Measurements from ENCODE around the gene TAPT1. TPM values are rescaled to one million over a fixed set of nuclear protein-coding genes. Genes with fewer than 3 reads are reported as not detected.

Gene TAPT1
- polyA plus RNA-seq, 1 donor from 2014 or later, result 34.2 TPM

DNA sequence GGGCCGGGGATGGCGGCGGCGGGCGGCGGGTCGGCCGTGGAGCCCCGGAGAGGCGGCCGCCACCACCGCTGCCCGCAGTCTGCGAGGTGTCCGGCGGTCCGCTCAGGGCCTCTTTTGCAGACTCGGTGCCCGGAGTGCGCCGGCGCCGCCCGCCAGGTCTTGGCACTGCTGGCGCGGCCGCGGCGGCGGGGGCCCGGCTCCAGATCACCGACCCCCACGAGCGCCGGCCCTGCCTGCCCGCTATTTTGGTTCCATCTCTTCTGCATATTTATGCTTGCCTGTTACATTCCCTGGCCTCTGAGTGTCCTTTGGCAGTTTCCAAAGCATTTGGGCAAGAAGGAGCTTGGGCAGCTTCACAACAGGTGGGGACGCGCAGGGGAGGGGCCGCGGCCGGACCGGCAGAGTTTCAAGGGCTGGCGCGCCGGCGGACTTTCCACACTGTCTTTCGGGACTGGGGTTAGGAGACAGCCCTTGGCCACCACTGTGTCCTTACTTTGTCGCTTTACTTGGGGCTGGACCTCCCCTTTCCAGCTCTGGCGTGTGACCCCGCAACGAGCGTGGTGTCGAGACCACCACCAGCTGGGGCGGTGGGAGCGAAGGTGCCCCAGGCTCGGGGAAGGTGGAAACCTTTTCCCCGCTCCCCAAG is 668 bp upstream of the TAPT1 start:
- no peaks in the 10 kb centered on the region for H3K36me3 ChIP-seq (ENCODE audit: insufficient read depth, low read length)
- H3K4me2 ChIP-seq (ENCODE audit: low read length), result peak overlapping the region; percentile 85
- no peaks in the 10 kb centered on the region for H3K9me2 ChIP-seq (ENCODE audit: insufficient read depth, low read length)
- no peaks in the 10 kb centered on the region for H3K9me3 ChIP-seq (ENCODE audit: low read length)
- H3K9ac ChIP-seq (ENCODE audit: low read length), result peak overlapping the region; percentile 73
- TF ChIP-seq, protein P1, sequence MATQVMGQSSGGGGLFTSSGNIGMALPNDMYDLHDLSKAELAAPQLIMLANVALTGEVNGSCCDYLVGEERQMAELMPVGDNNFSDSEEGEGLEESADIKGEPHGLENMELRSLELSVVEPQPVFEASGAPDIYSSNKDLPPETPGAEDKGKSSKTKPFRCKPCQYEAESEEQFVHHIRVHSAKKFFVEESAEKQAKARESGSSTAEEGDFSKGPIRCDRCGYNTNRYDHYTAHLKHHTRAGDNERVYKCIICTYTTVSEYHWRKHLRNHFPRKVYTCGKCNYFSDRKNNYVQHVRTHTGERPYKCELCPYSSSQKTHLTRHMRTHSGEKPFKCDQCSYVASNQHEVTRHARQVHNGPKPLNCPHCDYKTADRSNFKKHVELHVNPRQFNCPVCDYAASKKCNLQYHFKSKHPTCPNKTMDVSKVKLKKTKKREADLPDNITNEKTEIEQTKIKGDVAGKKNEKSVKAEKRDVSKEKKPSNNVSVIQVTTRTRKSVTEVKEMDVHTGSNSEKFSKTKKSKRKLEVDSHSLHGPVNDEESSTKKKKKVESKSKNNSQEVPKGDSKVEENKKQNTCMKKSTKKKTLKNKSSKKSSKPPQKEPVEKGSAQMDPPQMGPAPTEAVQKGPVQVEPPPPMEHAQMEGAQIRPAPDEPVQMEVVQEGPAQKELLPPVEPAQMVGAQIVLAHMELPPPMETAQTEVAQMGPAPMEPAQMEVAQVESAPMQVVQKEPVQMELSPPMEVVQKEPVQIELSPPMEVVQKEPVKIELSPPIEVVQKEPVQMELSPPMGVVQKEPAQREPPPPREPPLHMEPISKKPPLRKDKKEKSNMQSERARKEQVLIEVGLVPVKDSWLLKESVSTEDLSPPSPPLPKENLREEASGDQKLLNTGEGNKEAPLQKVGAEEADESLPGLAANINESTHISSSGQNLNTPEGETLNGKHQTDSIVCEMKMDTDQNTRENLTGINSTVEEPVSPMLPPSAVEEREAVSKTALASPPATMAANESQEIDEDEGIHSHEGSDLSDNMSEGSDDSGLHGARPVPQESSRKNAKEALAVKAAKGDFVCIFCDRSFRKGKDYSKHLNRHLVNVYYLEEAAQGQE (IDR thresholded peaks at IDR 0.05; ENCODE audit: borderline replicate concordance), result no peak
- no peak for TF ChIP-seq MXI1 (conservative IDR thresholded peaks at IDR 0.05; ENCODE audit: poor library complexity, severe bottlenecking)
- no peak for TF ChIP-seq RAD21 (conservative IDR thresholded peaks at IDR 0.05)
- TF ChIP-seq EZH2 (IDR thresholded peaks at IDR 0.05; ENCODE audit: borderline replicate concordance, insufficient read depth, low read length, poor library complexity, severe bottlenecking), result no peak
- no peak for TF ChIP-seq SMC3 (conservative IDR thresholded peaks at IDR 0.05; ENCODE audit: poor library complexity)
- TF ChIP-seq EP300 (conservative IDR thresholded peaks at IDR 0.05; ENCODE audit: poor library complexity, severe bottlenecking), result no peak
- TF ChIP-seq POLR2AphosphoS5 (IDR thresholded peaks at IDR 0.05), result no peak
- TF ChIP-seq, protein P2, sequence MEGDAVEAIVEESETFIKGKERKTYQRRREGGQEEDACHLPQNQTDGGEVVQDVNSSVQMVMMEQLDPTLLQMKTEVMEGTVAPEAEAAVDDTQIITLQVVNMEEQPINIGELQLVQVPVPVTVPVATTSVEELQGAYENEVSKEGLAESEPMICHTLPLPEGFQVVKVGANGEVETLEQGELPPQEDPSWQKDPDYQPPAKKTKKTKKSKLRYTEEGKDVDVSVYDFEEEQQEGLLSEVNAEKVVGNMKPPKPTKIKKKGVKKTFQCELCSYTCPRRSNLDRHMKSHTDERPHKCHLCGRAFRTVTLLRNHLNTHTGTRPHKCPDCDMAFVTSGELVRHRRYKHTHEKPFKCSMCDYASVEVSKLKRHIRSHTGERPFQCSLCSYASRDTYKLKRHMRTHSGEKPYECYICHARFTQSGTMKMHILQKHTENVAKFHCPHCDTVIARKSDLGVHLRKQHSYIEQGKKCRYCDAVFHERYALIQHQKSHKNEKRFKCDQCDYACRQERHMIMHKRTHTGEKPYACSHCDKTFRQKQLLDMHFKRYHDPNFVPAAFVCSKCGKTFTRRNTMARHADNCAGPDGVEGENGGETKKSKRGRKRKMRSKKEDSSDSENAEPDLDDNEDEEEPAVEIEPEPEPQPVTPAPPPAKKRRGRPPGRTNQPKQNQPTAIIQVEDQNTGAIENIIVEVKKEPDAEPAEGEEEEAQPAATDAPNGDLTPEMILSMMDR (IDR thresholded peaks at IDR 0.05; ENCODE audit: poor library complexity, severe bottlenecking), result no peak
- TF ChIP-seq TAF1 (IDR thresholded peaks at IDR 0.05; ENCODE audit: low read depth), result no peak
- peak overlapping the region; percentile 45 for H3K27ac ChIP-seq (ENCODE audit: low read length)
- H3K79me2 ChIP-seq (replicated peaks; ENCODE audit: insufficient read depth, low read length), result peaks cover 32% of the 10 kb centered on the region
- peak overlapping the region; percentile 43 for H2AFZ ChIP-seq (ENCODE audit: low read depth, low read length)
- H3K27me3 ChIP-seq (ENCODE audit: insufficient read depth, low read depth, low read length), result no peaks in the 10 kb centered on the region
- peak overlapping the region; percentile 86 for H3K4me3 ChIP-seq (ENCODE audit: low read length)
- H4K20me1 ChIP-seq (ENCODE audit: insufficient read depth), result no peaks in the 10 kb centered on the region
- no peaks in the 10 kb centered on the region for H3F3A ChIP-seq (ENCODE audit: insufficient read depth, low read length, poor library complexity, severe bottlenecking)

DNA sequence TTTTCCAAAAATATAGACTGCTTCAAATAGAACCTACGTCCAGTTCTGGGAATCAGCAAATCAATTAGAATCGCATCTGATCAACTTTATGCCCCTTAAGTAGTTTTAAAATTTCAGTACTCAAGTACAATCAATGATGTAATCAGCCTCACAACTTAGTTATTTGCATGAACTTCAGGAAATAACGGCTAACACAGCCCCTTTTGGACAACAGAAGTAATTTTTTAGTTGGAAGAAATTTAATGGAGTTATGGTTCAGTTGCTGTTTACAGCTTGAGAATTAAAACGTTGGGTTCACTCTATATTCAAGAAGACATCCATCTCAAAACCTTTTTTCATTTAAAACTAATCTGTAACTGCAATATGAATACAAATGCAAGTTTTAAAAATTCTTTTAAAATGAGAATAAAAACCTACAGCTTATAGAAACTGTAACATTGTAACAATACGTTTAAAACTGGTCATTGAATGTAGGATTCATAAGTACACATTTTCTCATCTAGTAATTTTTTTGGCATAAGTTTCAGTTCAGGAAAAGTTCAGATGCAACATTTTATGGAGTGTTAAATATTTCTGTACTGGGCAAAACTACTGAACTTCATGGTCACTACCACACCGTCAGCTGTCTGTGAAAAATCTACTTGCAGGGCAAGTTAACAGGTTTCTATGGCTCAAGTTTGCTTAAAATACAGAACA is 956 bp downstream of the TAPT1 start:
- no peaks in the 10 kb centered on the region for H3K9me3 ChIP-seq (ENCODE audit: low read length)
- peak overlapping the region; percentile 87 for H3K4me3 ChIP-seq (ENCODE audit: low read length)
- TF ChIP-seq EP300 (conservative IDR thresholded peaks at IDR 0.05; ENCODE audit: poor library complexity, severe bottlenecking) (no peak), TAF1 (IDR thresholded peaks at IDR 0.05; ENCODE audit: low read depth) (no peak), EZH2 (IDR thresholded peaks at IDR 0.05; ENCODE audit: borderline replicate concordance, insufficient read depth, low read length, poor library complexity, severe bottlenecking) (no peak), SMC3 (conservative IDR thresholded peaks at IDR 0.05; ENCODE audit: poor library complexity) (no peak), MXI1 (conservative IDR thresholded peaks at IDR 0.05; ENCODE audit: poor library complexity, severe bottlenecking) (no peak), POLR2AphosphoS5 (IDR thresholded peaks at IDR 0.05) (no peak)
- TF ChIP-seq, protein P2 (IDR thresholded peaks at IDR 0.05; ENCODE audit: poor library complexity, severe bottlenecking), result no peak
- no peaks in the 10 kb centered on the region for H3F3A ChIP-seq (ENCODE audit: insufficient read depth, low read length, poor library complexity, severe bottlenecking)
- H3K9ac ChIP-seq (ENCODE audit: low read length), result peak overlapping the region; percentile 73
- H4K20me1 ChIP-seq (ENCODE audit: insufficient read depth), result no peaks in the 10 kb centered on the region
- H3K36me3 ChIP-seq (ENCODE audit: insufficient read depth, low read length), result no peaks in the 10 kb centered on the region
- H2AFZ ChIP-seq (ENCODE audit: low read depth, low read length), result no peak overlapping the region
- no peaks in the 10 kb centered on the region for H3K27me3 ChIP-seq (ENCODE audit: insufficient read depth, low read depth, low read length)
- H3K27ac ChIP-seq (ENCODE audit: low read length), result no peak overlapping the region
- no peaks in the 10 kb centered on the region for H3K9me2 ChIP-seq (ENCODE audit: insufficient read depth, low read length)
- peaks cover 32% of the 10 kb centered on the region for H3K79me2 ChIP-seq (replicated peaks; ENCODE audit: insufficient read depth, low read length)
- H3K4me2 ChIP-seq (ENCODE audit: low read length), result peak overlapping the region; percentile 83
